Bronchial epithelial cell (primary cell): Measurements from ENCODE around the gene MRPL36. TPM values are rescaled to one million over a fixed set of nuclear protein-coding genes. Genes with fewer than 3 reads are reported as not detected.

Source experiments
- DNase-seq: peaks from one replicate; pipeline ENCODE4 v3.0.0-alpha.2; 2010; ENCODE audit warnings: low read depth
- FAIRE-seq: peaks from 2 replicates; lab custom pipeline; 2011; peaks lifted over from hg19 to GRCh38; lab: Jason Lieb, UNC
- H3K27me3 ChIP-seq: 2 replicates; pipeline ENCODE4 v1.5.1; 2011; ENCODE audit warnings: low read length; ENCODE audit not compliant: control insufficient read depth, insufficient read depth
- H3K36me3 ChIP-seq: 2 replicates; pipeline ENCODE4 v1.5.1; 2011; ENCODE audit warnings: low read length; ENCODE audit not compliant: control insufficient read depth, insufficient read depth
- H3K4me3 ChIP-seq: 2 replicates; pipeline ENCODE4 v1.5.1; 2011; ENCODE audit warnings: mild to moderate bottlenecking, low read depth, low read length, control low read depth
- CTCF ChIP-seq: IDR thresholded peaks from 2 replicates; pipeline ENCODE4 v1.5.1; 2011; ENCODE audit warnings: mild to moderate bottlenecking, moderate library complexity, low read length, control low read depth, inconsistent platforms; ENCODE audit not compliant: insufficient read depth, severe bottlenecking
- total RNA-seq: library from RNA; depleted of rRNA; stranded (reverse); fragments of >200 nt; gene quantifications from 2 replicates; pipeline ENCODE4 v1.2.1, GENCODE V29; 2014

Gene MRPL36
- total RNA-seq, 1 donor from 2014 or later = 61.1 TPM

GRCh38 chr5:1810581-1811101 is 11.0 kb upstream of the MRPL36 start:
- Histone ChIP-seq H3K27me3 (no peaks in the 10 kb centered on the region), H3K36me3 (peaks cover 29% of the 10 kb centered on the region), H3K4me3 (no peak overlapping the region)
- no peak for DNase-seq
- no peak for TF ChIP-seq CTCF
- no peak for FAIRE-seq

- Histone ChIP-seq H3K4me3 (no peak overlapping the region), H3K27me3 (no peaks in the 10 kb centered on the region), H3K36me3 (peaks cover 22% of the 10 kb centered on the region)
- TF ChIP-seq CTCF = no peak
- FAIRE-seq (no peak), DNase-seq (no peak)
Measured at GRCh38 chr5:1809416-1810035, 9.9 kb upstream of the MRPL36 start.

DNA sequence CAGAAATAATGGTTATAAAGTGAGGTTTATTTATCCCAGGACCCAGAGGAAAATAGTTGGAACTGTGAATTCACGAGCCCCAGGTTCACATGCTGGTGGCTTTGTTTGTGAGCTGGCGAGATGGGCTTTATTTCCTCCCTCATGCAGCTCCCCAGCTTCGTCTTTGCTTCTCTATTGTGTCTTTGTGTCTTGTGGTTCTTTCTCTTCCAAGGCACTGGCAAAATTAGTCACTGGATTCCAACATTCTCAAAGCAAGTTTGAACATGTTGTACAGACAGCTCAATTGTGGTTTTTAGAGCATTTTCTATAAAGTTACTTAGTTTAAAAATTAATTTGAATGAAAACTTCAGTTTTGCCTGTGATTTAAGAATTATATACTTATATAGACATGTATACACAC is 8.8 kb upstream of the MRPL36 start:
- Histone ChIP-seq H3K4me3 (no peak overlapping the region), H3K27me3 (no peaks in the 10 kb centered on the region), H3K36me3 (peaks cover 21% of the 10 kb centered on the region)
- FAIRE-seq (no peak), DNase-seq (peak; percentile 93)
- TF ChIP-seq CTCF = no peak

- no peak for DNase-seq
- FAIRE-seq = no peak
- TF ChIP-seq CTCF = no peak
- peaks cover 21% of the 10 kb centered on the region for H3K36me3 ChIP-seq
- H3K4me3 ChIP-seq = no peak overlapping the region
- no peaks in the 10 kb centered on the region for H3K27me3 ChIP-seq
Measured at GRCh38 chr5:1807451-1808185, 8.0 kb upstream of the MRPL36 start.

- no peaks in the 10 kb centered on the region for H3K27me3 ChIP-seq
- no peak for TF ChIP-seq CTCF
- H3K4me3 ChIP-seq = no peak overlapping the region
- peaks cover 20% of the 10 kb centered on the region for H3K36me3 ChIP-seq
- no peak for FAIRE-seq
- DNase-seq = no peak
Measured at GRCh38 chr5:1806974-1807373, 7.3 kb upstream of the MRPL36 start.

DNA sequence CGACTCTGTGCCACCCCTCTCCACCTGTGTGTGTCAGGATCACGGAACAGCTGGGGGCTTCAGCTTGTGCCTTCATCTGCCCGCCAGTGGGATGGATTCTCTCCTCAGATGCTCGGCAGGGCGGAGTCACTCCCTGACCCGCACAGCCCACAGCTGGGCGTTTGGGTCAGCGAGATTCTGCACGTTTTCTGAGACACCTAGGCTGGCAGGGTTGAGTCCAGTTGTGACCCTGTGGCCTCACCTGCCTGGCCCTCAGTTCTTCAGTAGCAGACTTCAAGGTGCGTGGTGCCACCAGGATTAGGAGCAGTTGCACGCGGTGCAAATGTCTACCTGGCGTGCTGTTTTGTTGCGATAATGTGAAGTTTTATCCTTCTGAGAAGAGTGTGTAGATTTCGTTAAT is 6.6 kb upstream of the MRPL36 start:
- no peak for TF ChIP-seq CTCF
- Histone ChIP-seq H3K36me3 (peaks cover 17% of the 10 kb centered on the region), H3K27me3 (no peaks in the 10 kb centered on the region), H3K4me3 (no peak overlapping the region)
- DNase-seq = no peak
- FAIRE-seq = no peak
